Endothelial cell of umbilical vein (primary cell): ENCODE measurements around the gene WFDC6. TPM values are rescaled to one million over a fixed set of nuclear protein-coding genes. Genes with fewer than 3 reads are reported as not detected.

Experiments
- BruUV-seq: library from RNA; stranded (reverse); fragments of 400-500 nt; replicated peaks from 2 replicates; lab custom pipeline; 2021; lab: Mats Ljungman, UMichigan
- CTCF ChIA-PET: fragments of 300-600, 350-600 bp; sonication (Branson Sonifier 250); formaldehyde crosslinking; loops from one replicate; lab custom pipeline; 2021; ENCODE audit warnings: antibody characterized with exemption, inconsistent platforms; lab: Charles Lee
- POLR2A ChIA-PET: fragments of 300-600, 350-600 bp; sonication (Branson Sonifier 250); formaldehyde crosslinking; loops from one replicate; lab custom pipeline; 2021; ENCODE audit warnings: antibody characterized with exemption, inconsistent platforms; lab: Charles Lee
- DNase-seq: peaks from one replicate; pipeline ENCODE4 v3.0.0-alpha.2; 2011; ENCODE audit warnings: low read depth, low spot score
- FAIRE-seq: peaks from 2 replicates; lab custom pipeline; 2011; peaks lifted over from hg19 to GRCh38; lab: Jason Lieb, UNC
- H2AFZ ChIP-seq: 2 replicates; pipeline ENCODE4 v1.6.0; 2012; ENCODE audit warnings: low read depth, low read length, control low read depth, inconsistent platforms
- H3K27ac ChIP-seq: 2 replicates; pipeline ENCODE4 v1.5.1; 2011; ENCODE audit warnings: low read depth, mild to moderate bottlenecking, control low read depth, low read length, moderate library complexity; ENCODE audit not compliant: insufficient read depth
- H3K27me3 ChIP-seq, 2 experiments: 2 replicates each; pipeline versions ENCODE4 v1.6.0 to v1.6.1; 2011; ENCODE audit warnings: low read length in 2 of 2, mixed read lengths in 1 of 2; ENCODE audit not compliant: control insufficient read depth in 2 of 2, insufficient read depth in 2 of 2
- H3K36me3 ChIP-seq, 2 experiments: 2 replicates in 1 of 2; 3 replicates in 1 of 2; pipeline ENCODE4 v1.5.1; 2011; ENCODE audit warnings: low read length in 2 of 2, mild to moderate bottlenecking in 1 of 2, moderate library complexity in 1 of 2; ENCODE audit not compliant: control insufficient read depth in 2 of 2, insufficient read depth in 2 of 2; ENCODE audit errors: extremely low read depth in 1 of 2
- H3K4me1 ChIP-seq: 3 replicates; pipeline ENCODE4 v1.5.1; 2011; ENCODE audit warnings: mild to moderate bottlenecking, low read length; ENCODE audit not compliant: control insufficient read depth, insufficient read depth; ENCODE audit errors: extremely low read depth
- H3K4me2 ChIP-seq: 2 replicates; pipeline ENCODE4 v1.6.1; 2011; ENCODE audit warnings: low read length, control low read depth, mixed read lengths; ENCODE audit not compliant: insufficient read depth
- H3K4me3 ChIP-seq, 3 experiments: fragments of 200-600 bp in 1 of 3; sonication (generic), shearing (Covaris generic) in 1 of 3; replicated peaks in 1 of 3; 2 replicates each; pipeline ENCODE4 v1.5.1; 2011 to 2016; ENCODE audit warnings: control low read depth in 3 of 3, low read length in 3 of 3, mild to moderate bottlenecking in 2 of 3, inconsistent platforms in 1 of 3, low read depth in 1 of 3, moderate library complexity in 1 of 3; ENCODE audit not compliant: insufficient read depth in 1 of 3
- H3K79me2 ChIP-seq: 2 replicates; pipeline ENCODE4 v1.6.0; 2012; ENCODE audit warnings: low read length, inconsistent platforms; ENCODE audit not compliant: control insufficient read depth, insufficient read depth
- H3K9ac ChIP-seq: replicated peaks from 2 replicates; pipeline ENCODE3; 2011; ENCODE audit warnings: low read length, control low read depth; ENCODE audit not compliant: insufficient read depth; ENCODE audit errors: extremely low read depth
- H3K9me1 ChIP-seq: replicated peaks from 3 replicates; pipeline ENCODE4 v1.6.0; 2011; ENCODE audit warnings: mild to moderate bottlenecking, low read length; ENCODE audit not compliant: control insufficient read depth, insufficient read depth; ENCODE audit errors: extremely low read depth
- H3K9me3 ChIP-seq: replicated peaks from 2 replicates; pipeline ENCODE4 v1.5.1; 2012; ENCODE audit warnings: low read length, inconsistent platforms; ENCODE audit not compliant: control insufficient read depth, insufficient read depth
- H4K20me1 ChIP-seq: replicated peaks from 2 replicates; pipeline ENCODE3; 2011; ENCODE audit warnings: mild to moderate bottlenecking, low read length; ENCODE audit not compliant: control insufficient read depth, insufficient read depth; ENCODE audit errors: extremely low read depth
- CTCF ChIP-seq, 2 donors: IDR thresholded peaks; 1 replicate in 1 of 2; 2 replicates in 1 of 2; pipeline ENCODE4 v1.5.1; 2011; ENCODE audit warnings: low read length in 2 of 2, mild to moderate bottlenecking in 2 of 2, moderate library complexity in 2 of 2, control low read depth in 1 of 2, inconsistent platforms in 1 of 2, low read depth in 1 of 2; ENCODE audit not compliant: insufficient read depth in 1 of 2; ENCODE audit errors: extremely low read depth in 1 of 2
- EZH2 ChIP-seq: IDR thresholded peaks from 2 replicates; pipeline ENCODE4 v1.6.1; 2012; ENCODE audit warnings: borderline replicate concordance, low read depth, mild to moderate bottlenecking, moderate library complexity, low read length, inconsistent platforms; ENCODE audit not compliant: severe bottlenecking
- FOS ChIP-seq: IDR thresholded peaks from 2 replicates; pipeline ENCODE4 v1.6.1; 2011; ENCODE audit warnings: mild to moderate bottlenecking, low read length, moderate library complexity, borderline replicate concordance; ENCODE audit not compliant: insufficient read depth
- GATA2 ChIP-seq: IDR thresholded peaks from 2 replicates; pipeline ENCODE4 v1.7.0; 2011; ENCODE audit warnings: low read depth, mild to moderate bottlenecking, moderate library complexity, mixed read lengths, low read length; ENCODE audit not compliant: insufficient read length, insufficient read depth
- JUN ChIP-seq: IDR thresholded peaks from 2 replicates; pipeline ENCODE4 v1.6.1; 2011; ENCODE audit warnings: borderline replicate concordance, low read depth; ENCODE audit not compliant: insufficient read length, insufficient read depth
- MAX ChIP-seq: IDR thresholded peaks from 2 replicates; pipeline ENCODE4 v1.6.1; 2011; ENCODE audit not compliant: insufficient read depth, insufficient read length
- MYC ChIP-seq: IDR thresholded peaks from one replicate; pipeline ENCODE4 v1.6.1; 2011; ENCODE audit warnings: mild to moderate bottlenecking, low read depth, low read length
- POLR2A ChIP-seq: IDR thresholded peaks from 2 replicates; pipeline ENCODE4 v1.6.1; 2012; ENCODE audit warnings: low read depth, mild to moderate bottlenecking, control low read depth, low read length
- POLR2AphosphoS5 ChIP-seq: IDR thresholded peaks from 2 replicates; pipeline ENCODE4 v1.6.1; 2012; ENCODE audit warnings: low read depth, mild to moderate bottlenecking, control low read depth, low read length, moderate library complexity; ENCODE audit not compliant: insufficient read depth
- dilution Hi-C: fragments of 300-500 bp; cut with MboI; formaldehyde crosslinking; loops from one replicate; pipeline ENCODE4 v1.15.0; 2019; ENCODE audit warnings: low sequenced_read_pairs; ENCODE audit not compliant: extremely low pct_ligation_motif_present
- intact Hi-C: fragments of 100-400 bp; cut with micrococcal nuclease; formaldehyde crosslinking; loops from one replicate; pipeline ENCODE4 v1.10.0; 2022
- polyA plus RNA-seq, 4 experiments: library from polyadenylated mRNA; depleted of rRNA in 3 of 4; stranded (reverse) in 3 of 4; unstranded in 1 of 4; fragments of >200 nt; gene quantifications; 2 replicates each; pipeline versions ENCODE4 v1.2.1 to v1.2.3, GENCODE V29; 2011 to 2012; ENCODE audit warnings: missing spikeins in 1 of 4
- total RNA-seq: library from RNA; stranded (reverse); gene quantifications from 2 replicates; pipeline ENCODE4 v1.2.3, GENCODE V29; 2021

The WFDC6 gene
- total and polyA plus RNA-seq, 2 donors (not counting 3 experiments of a cell fraction or from before 2014, with no cell fraction given): not detected

GRCh38 chr20:45485388-45485787 lies 53.9 kb downstream of the WFDC6 start:
- intact Hi-C loops: no loop called here
- no peaks in the 10 kb centered on the region for H4K20me1 ChIP-seq
- H2AFZ ChIP-seq: no peak overlapping the region
- no peaks in the 10 kb centered on the region for H3K4me1 ChIP-seq
- H3K27ac ChIP-seq: no peak overlapping the region
- ChIA-PET CTCF (interaction anchor here (0.7 to 1.9 kb wide), 3 partner anchors 27 to 286 kb away, joined by 3 to 4 read pairs (median 3); no protein-coding TSS in a partner anchor), POLR2A (no interaction called here)
- no peak for FAIRE-seq
- H3K36me3 ChIP-seq: no peaks in the 10 kb centered on the region
- dilution Hi-C loops: no loop called here
- peaks cover 3 to 8% of the 10 kb centered on the region in 2 experiments for H3K27me3 ChIP-seq
- no TSS peak for BruUV-seq
- no peaks in the 10 kb centered on the region for H3K79me2 ChIP-seq
- no peak overlapping the region for H3K4me3 ChIP-seq
- H3K9ac ChIP-seq: no peak overlapping the region
- no peak overlapping the region for H3K4me2 ChIP-seq
- DNase-seq: no peak
- no peaks in the 10 kb centered on the region for H3K9me3 ChIP-seq
- H3K9me1 ChIP-seq: no peaks in the 10 kb centered on the region
- TF ChIP-seq CTCF (IDR thresholded peaks at IDR 0.05; ENCODE audit: extremely low read depth in 1 of 2, insufficient read depth in 1 of 2, low read depth in 1 of 2, low read length in 2 of 2): no peak
- no peak for TF ChIP-seq POLR2A
- no peak for TF ChIP-seq EZH2
- TF ChIP-seq FOS: no peak

GRCh38 chr20:45484676-45485075 lies 54.6 kb downstream of the WFDC6 start:
- ChIA-PET POLR2A (no interaction called here), CTCF (interaction anchor here (1.1 kb wide), 1 partner anchor 25 kb away, joined by 3 read pairs; no protein-coding TSS in a partner anchor)
- Histone ChIP-seq H3K27ac (no peak overlapping the region), H3K36me3 (no peaks in the 10 kb centered on the region), H2AFZ (no peak overlapping the region), H3K9ac (no peak overlapping the region), H3K9me3 (no peaks in the 10 kb centered on the region), H3K27me3 (peaks cover 3 to 8% of the 10 kb centered on the region in 2 experiments), H3K9me1 (no peaks in the 10 kb centered on the region), H3K4me2 (no peak overlapping the region), H3K4me3 (no peak overlapping the region), H3K79me2 (no peaks in the 10 kb centered on the region), H4K20me1 (no peaks in the 10 kb centered on the region), H3K4me1 (no peaks in the 10 kb centered on the region)
- FAIRE-seq (no peak), DNase-seq (no peak)
- dilution Hi-C loops (no loop called here), intact Hi-C loops (no loop called here)
- no TSS peak for BruUV-seq
- TF ChIP-seq EZH2 (no peak), POLR2A (no peak), POLR2AphosphoS5 (no peak), JUN (no peak), MYC (no peak), FOS (no peak), CTCF (IDR thresholded peaks at IDR 0.05; ENCODE audit: extremely low read depth in 1 of 2, insufficient read depth in 1 of 2, low read depth in 1 of 2, low read length in 2 of 2) (no peak), MAX (no peak), GATA2 (no peak)
